Effector CD4-positive, alpha-beta T cell (primary cell): ENCODE measurements around the gene PRSS36.
"Not testable (repeated sequence)": the region's sequence is repeated elsewhere in the genome, so short reads cannot be mapped to it uniquely, and the experiment has no call there.

Source experiments
- DNase-seq: peaks from one replicate; pipeline ENCODE4 v3.0.0-alpha.2; 2020

The PRSS36 gene

DNA sequence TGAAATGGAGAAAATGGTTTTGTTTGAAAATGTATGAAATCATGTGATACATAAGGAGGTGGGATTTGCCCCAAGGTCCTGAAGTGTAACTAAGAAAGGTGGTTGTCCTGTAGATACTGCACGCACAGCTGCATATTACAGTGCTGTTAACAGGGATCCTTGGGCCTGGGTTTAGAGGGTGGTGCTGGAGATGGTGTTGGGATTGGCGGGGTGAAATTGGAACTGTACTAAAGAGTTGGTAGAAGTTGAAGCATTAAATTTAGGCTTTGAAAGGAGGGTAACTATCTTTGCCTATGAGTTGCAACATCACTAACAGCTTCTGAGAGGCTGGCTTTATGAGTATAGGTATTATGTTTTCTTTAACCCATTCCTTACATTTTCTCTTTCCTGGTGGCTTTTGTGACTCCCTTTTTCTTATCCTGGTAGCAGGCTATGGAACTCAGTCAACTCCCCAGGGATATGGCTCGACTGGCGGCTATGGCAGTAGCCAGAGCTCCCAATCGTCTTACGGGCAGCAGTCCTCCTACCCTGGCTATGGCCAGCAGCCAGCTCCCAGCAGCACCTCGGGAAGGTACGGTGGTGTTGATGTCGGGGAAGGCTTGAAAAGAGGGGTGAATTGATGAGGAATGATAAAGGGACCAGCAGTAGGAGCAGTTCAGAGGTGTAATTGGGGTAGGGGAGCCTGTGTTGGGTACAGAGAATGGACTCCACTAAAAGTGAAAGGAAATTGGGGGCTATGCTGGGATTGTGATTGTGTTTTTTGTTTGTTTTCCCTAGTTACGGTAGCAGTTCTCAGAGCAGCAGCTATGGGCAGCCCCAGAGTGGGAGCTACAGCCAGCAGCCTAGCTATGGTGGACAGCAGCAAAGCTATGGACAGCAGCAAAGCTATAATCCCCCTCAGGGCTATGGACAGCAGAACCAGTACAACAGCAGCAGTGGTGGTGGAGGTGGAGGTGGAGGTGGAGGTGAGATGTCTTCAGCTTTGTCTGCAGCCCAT, 33.9 kb upstream of the PRSS36 start:
- DNase-seq: no peak

DNA sequence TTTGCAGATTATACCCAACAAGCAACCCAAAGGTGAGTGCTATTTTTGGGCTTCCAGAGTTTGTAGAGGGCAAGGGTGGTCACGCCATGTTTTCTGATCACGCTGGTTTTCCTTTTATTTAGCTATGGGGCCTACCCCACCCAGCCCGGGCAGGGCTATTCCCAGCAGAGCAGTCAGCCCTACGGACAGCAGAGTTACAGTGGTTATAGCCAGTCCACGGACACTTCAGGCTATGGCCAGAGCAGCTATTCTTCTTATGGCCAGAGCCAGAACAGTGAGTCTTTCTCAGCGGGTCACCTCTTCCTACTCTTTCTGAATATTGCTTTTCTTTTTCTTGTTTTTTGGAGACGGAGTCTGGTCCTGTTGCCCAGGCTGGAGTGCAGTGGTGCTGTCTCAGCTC, 32.5 kb upstream of the PRSS36 start:
- DNase-seq: no peak

GRCh38 chr16:31181102-31181830, 31.4 kb upstream of the PRSS36 start:
- no peak for DNase-seq

DNA sequence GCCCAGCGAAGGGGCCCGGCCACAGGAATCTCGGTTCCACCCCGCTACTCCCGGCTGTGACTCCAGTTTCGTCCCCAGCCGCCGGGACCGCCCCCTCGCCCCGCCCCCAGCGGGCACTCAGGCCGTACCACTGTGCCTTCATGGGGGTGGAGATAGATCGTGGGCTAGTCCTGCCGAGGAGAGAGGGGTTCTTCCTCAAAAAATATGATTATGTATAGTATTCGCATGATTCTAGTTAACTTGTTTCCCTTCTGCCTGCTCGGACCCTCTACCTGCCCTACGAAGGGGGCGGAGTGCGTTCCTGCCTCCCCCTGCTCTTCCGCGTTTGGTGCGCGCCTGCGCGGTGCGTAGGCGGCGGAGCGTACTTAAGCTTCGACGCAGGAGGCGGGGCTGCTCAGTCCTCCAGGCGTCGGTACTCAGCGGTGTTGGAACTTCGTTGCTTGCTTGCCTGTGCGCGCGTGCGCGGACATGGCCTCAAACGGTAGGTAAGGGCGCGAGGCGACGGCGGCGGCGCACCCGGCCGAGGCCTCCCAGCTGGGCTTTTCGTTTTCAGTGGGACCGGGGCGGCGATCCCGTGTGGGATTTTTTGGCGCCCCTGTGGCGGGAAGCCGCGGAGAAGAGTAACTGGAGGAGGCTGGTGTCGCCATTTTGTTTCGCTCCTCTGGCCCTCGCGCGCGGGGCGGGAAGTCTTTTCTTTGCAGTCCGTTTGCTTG, 30.0 kb upstream of the PRSS36 start, which contains the start of gene FUS:
FUS (plus strand) TSS at position 393 of the 713 bp plus-strand sequence; CDS start at position 469, 76 bp downstream.
- peak; percentile 92 for DNase-seq

DNA sequence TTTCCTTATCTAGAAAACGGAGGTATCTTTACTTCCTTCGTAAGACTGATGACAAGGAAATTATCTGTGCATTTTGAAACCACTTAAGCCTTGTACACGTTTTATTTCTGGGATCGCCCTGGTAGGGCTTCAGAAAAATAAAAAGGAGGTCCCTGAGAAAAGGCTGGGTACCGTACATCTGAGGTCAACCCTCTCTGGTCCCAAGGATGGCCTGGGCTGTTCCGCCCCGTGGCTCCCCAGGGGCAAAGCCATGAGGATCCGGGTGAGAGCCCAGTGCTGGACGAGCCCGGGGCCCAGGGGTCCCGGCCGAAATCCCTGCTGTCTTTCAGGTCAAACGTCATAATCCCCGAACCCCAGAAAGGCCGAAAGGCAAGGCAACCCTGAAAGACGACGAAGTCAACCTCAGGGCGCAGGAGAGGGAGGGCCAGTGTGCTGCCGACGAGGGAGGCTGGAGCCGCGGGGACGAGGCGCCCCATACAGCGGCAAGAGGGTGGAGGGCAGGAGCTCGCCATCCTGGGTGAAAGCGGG, 29.4 kb upstream of the PRSS36 start:
- no peak for DNase-seq

DNA sequence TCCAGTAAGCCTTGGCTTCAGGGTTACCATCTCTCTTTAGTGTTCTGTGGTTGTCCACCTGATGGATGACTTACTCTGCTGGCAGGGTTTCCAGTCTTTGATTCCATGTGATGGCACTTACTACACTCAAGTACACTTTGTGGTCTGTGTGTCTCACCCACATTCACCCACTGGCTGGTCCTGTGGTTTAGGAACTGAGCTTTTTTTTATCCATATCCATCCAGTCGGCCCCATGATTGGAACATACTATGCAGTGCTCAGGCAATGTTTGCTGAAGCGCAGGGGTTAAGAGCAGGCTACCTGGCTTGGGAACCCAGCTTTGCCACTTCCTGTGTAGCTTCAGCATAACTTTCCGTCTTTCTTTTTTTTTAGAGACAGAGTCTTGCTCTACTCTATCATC, 27.3 kb upstream of the PRSS36 start:
- DNase-seq: peak; percentile 29

GRCh38 chr16:31170048-31170447, 20.2 kb upstream of the PRSS36 start:
- DNase-seq: not testable (repeated sequence)

DNA sequence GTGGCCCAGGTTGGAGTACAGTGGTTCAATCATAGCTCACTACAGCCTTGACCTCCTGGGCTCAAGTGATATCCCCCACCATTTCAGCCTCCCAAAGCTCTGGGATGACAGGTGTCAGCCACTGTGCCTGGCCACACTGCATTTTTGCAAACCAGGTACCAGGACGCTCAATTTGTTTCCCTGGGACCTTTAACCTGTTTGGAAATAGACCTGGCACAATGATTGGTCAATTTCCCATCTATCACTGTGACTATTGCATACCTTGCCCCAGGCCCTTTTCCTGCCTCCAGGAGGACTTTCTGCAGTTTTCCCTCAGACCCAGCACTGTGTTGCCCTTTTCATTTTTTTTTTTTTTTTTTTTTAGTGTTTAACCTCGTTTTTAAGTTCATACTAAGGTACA, 19.0 kb upstream of the PRSS36 start:
- DNase-seq: no peak

DNA sequence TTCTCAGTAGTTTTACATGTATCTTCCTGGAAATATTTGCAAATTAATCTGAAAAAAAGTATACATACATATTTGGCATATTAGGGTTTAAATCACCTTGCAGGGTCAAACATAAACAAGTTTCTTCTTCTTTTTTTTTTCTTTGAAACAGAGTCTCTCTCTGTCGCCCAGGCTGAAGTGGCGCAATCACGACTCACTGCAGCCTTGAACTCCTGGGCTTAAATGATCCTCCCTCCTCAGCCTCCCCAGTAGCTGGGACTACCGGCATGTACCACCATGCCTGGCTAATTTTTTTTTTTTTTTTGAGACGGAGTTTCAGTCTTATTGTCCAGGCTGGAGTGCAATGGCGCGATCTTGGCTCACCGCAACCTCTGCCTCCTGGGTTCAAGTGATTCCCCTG, 17.4 kb upstream of the PRSS36 start:
- DNase-seq: no peak

GRCh38 chr16:31157136-31157535, 7.3 kb upstream of the PRSS36 start:
- no peak for DNase-seq

GRCh38 chr16:31150976-31151375, 1.1 kb upstream of the PRSS36 start:
- not testable (repeated sequence) for DNase-seq

DNA sequence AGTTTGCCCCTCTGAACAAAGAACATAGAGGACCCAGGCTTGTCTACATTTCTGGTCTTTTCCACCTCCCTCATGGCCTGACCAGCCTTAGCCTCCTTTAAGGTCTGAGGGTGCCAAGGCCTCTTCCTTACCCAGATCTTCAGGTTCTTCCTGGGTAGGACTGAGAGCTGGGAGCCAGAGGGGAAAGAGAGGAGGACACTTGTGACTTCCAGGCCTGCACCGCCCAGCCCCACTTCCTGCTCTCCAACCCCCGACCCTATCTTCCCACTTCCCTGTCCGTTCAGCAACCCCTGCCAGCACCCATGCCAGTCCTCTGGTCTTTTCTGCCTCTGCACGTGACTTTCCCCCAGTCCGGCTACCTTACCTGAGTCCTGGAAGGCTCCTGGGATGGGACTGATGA, 534 bp downstream of the PRSS36 start:
- no peak for DNase-seq

DNA sequence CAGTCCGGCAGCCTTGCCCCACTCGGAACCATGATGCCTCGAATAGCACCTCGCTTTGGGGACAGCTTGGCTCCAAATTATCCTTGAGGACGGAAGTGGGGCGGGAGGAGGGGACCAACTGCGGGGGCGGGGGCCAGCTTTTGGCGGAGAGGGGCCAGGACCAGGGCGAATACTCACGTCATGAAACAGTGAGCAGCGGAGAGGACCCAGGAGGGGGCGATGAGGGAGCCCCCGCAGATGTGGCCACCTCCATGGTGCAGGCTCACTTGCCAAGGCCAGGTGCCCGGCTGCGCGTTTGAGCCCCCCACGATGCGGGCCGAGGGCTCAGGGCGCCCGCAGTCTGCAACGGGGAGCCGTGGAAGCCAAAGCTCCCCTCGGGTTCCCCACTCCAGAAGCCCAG, 970 bp downstream of the PRSS36 start:
- DNase-seq: no peak

GRCh38 chr16:31148281-31148728, 1.6 kb downstream of the PRSS36 start:
- no peak for DNase-seq

- no peak for DNase-seq
Observed at GRCh38 chr16:31147574-31147973, 2.3 kb downstream of the PRSS36 start.

GRCh38 chr16:31145398-31145990, 4.4 kb downstream of the PRSS36 start:
- DNase-seq: no peak

DNA sequence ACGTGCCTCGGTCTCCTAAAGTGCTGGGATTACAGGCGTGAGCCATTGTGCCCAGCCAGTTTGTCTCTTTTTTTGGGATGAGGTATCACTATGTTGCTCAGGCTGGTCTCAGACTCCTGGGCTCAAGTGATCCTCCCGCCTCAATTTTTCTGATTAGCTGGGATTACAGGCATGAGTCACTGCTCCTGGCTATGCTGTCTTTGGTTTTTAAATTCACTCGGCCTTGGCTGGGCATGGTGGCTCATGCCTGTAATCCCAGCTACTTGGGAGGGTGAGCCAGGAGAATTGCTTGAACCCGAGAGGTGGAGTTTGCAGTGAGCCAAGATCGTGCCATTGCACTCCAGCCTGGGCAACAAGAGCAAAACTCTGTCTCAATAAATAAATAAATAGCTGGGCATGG, 5.4 kb downstream of the PRSS36 start:
- not testable (repeated sequence) for DNase-seq

GRCh38 chr16:31143694-31144148, 6.1 kb downstream of the PRSS36 start:
- no peak for DNase-seq

DNA sequence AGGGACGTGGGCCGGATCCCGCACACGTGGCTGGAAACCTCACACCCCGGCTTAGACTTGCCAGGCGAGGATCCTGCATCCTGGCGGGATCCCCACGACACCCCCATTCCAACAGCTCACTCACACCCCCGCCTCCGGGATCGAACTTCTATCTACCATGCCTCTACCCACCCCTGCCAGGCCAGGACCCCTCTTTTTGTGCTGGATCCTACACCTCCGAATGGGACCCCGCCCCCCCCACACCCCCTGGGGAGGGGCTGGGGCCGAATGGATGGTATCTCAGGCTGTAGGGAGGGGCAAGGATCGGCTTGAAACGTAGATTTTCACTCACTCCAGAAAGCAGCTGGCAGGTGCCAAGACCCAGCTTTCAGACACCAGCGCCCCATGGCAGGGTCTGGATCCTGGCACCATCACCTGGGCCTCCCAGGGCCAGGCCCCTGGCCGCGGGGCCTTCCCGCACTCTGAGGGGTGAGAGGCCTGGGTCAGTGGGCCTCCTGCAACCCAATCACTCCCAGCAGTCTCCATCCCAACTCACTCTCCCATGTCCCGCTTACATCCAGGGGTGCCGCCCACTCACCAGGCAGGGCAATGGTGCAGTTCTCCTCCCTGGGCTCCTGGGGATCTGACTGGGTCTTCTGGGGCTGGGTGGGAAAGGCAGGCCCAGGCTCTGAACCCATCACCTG, 6.7 kb downstream of the PRSS36 start:
- no peak for DNase-seq

- peak; percentile 91 for DNase-seq
Observed at GRCh38 chr16:31142109-31143010, 7.5 kb downstream of the PRSS36 start.
